Suppressor macrophage treated with lipopolysaccharide for 4 hours (primary cell): ENCODE data around the gene TDRD9.
"Not testable (repeated sequence)": the region's sequence is repeated elsewhere in the genome, so short reads cannot be mapped to it uniquely, and the experiment has no call there.

Experiments used
- DNase-seq: peaks from one replicate; pipeline ENCODE4 v3.0.0-alpha.2; 2020

TDRD9 gene

GRCh38 chr14:103920981-103921854 lies 7.0 kb upstream of the TDRD9 start:
- DNase-seq = peak; percentile 96

- DNase-seq = not testable (repeated sequence)
Observed at GRCh38 chr14:103921855-103922200, 6.4 kb upstream of the TDRD9 start.

- no peak for DNase-seq
Observed at GRCh38 chr14:103923863-103924262, 4.4 kb upstream of the TDRD9 start.

- no peak for DNase-seq
Observed at GRCh38 chr14:103925316-103925715, 2.9 kb upstream of the TDRD9 start.

GRCh38 chr14:103927566-103927965 lies 690 bp upstream of the TDRD9 start:
- DNase-seq = no peak

- DNase-seq = peak; percentile 29
Observed at GRCh38 chr14:103930051-103930604, 1.9 kb downstream of the TDRD9 start.

- peak; percentile 82 for DNase-seq
Observed at GRCh38 chr14:103931422-103931821, 3.2 kb downstream of the TDRD9 start.

- DNase-seq = peak; percentile 27
Observed at GRCh38 chr14:103932791-103933490, 4.7 kb downstream of the TDRD9 start.

GRCh38 chr14:103935102-103935501 lies 6.8 kb downstream of the TDRD9 start:
- no peak for DNase-seq

- no peak for DNase-seq
Observed at GRCh38 chr14:103941462-103941861, 13.2 kb downstream of the TDRD9 start.

GRCh38 chr14:103941973-103942736 lies 13.9 kb downstream of the TDRD9 start, which contains the start of gene RD3L:
Gene RD3L, minus strand, starts transcription at chr14:103942529. Its CDS starts 834 bp downstream, at chr14:103941695.
- DNase-seq = no peak

- DNase-seq = no peak
Observed at GRCh38 chr14:103943673-103944072, 15.4 kb downstream of the TDRD9 start.

GRCh38 chr14:103946975-103947374 lies 18.7 kb downstream of the TDRD9 start:
- no peak for DNase-seq

GRCh38 chr14:103948442-103948841 lies 20.2 kb downstream of the TDRD9 start:
- DNase-seq = no peak

GRCh38 chr14:103949131-103949790 lies 21.0 kb downstream of the TDRD9 start:
- peak; percentile 35 for DNase-seq

- no peak for DNase-seq
Observed at GRCh38 chr14:103960457-103961055, 32.3 kb downstream of the TDRD9 start.

GRCh38 chr14:103961928-103962578 lies 33.8 kb downstream of the TDRD9 start:
- no peak for DNase-seq

GRCh38 chr14:103966631-103967030 lies 38.4 kb downstream of the TDRD9 start:
- no peak for DNase-seq

GRCh38 chr14:103969961-103970360 lies 41.7 kb downstream of the TDRD9 start:
- no peak for DNase-seq

- DNase-seq = no peak
Observed at GRCh38 chr14:103973354-103973753, 45.1 kb downstream of the TDRD9 start.

GRCh38 chr14:103974575-103974974 lies 46.3 kb downstream of the TDRD9 start:
- no peak for DNase-seq
